Right lobe of liver (tissue), 6 donors: ENCODE measurements around the gene CABCOCO1. TPM values are rescaled to one million over a fixed set of nuclear protein-coding genes. Genes with fewer than 3 reads are reported as not detected.

Experiments used
- ATAC-seq, 4 donors: fragments of 200-7000 bp; cut with Tn5 transposase; one replicate each; pipeline ENCODE4 v1.9.1; 2020; ENCODE audit warnings: mild to moderate bottlenecking in 4 of 4, moderate library complexity in 4 of 4
- DNase-seq, 3 donors: peaks; one replicate each; pipeline ENCODE4 v3.0.0-alpha.2; 2020
- H3K27ac ChIP-seq, 3 donors: fragments of 200-600 bp; one replicate each; pipeline ENCODE4 v1.8.0; 2022
- H3K27me3 ChIP-seq, 2 donors: fragments of 200-600 bp; one replicate each; pipeline ENCODE4 v1.8.0; 2022
- H3K36me3 ChIP-seq, 4 donors: fragments of 200-600 bp; sonication (generic) in 1 of 4; one replicate each; pipeline versions ENCODE4 v1.5.1 to v1.8.0; 2017 to 2022; ENCODE audit warnings: control low read depth in 1 of 4
- H3K4me1 ChIP-seq, 4 donors: fragments of 200-600 bp; sonication (generic) in 1 of 4; one replicate each; pipeline versions ENCODE4 v1.5.1 to v1.8.0; 2017 to 2022; ENCODE audit warnings: control low read depth in 1 of 4
- H3K4me3 ChIP-seq, 3 donors: fragments of 200-600 bp; one replicate each; pipeline ENCODE4 v1.8.0; 2022
- H3K9me3 ChIP-seq, 4 donors: fragments of 200-600 bp; sonication (generic) in 1 of 4; one replicate each; pipeline versions ENCODE4 v1.5.1 to v1.8.0; 2017 to 2022; ENCODE audit warnings: control low read depth in 1 of 4
- CTCF ChIP-seq, 4 donors: fragments of 200-600 bp in 3 of 4; fragments of 450-650 bp in 1 of 4; IDR thresholded peaks; one replicate each; pipeline versions ENCODE4 v1.5.1 to v1.8.0; 2016 to 2022; ENCODE audit warnings: antibody characterized with exemption in 4 of 4, mild to moderate bottlenecking in 2 of 4
- POLR2A ChIP-seq: fragments of 450-650 bp; IDR thresholded peaks from one replicate; pipeline ENCODE4 v1.6.1; 2017; ENCODE audit warnings: antibody characterized with exemption, mild to moderate bottlenecking
- WGBS: methylation state at CpG from one replicate; pipeline ENCODE4 v1.1.6; 2018; ENCODE audit warnings: low coverage, low lambda C conversion rate; ENCODE audit not compliant: insufficient coverage; ENCODE audit errors: missing lambda C conversion rate; 5-methylcytosine and 5-hydroxymethylcytosine counted together
- intact Hi-C, 2 donors: fragments of 100-400 bp; cut with DNase I; formaldehyde crosslinking; loops; one replicate each; pipeline versions ENCODE4 v1.11.2 to v1.14.1; 2022
- total RNA-seq, 6 experiments: library from RNA; depleted of rRNA in 2 of 6; stranded (reverse); fragments of >200 nt in 2 of 6; fragmentation: NEBNext Ultra II Directional in 3 of 6; extraction: Animal tissue kit (Norgen Biotek cat#: 25700) in 3 of 6; gene quantifications; one replicate each; pipeline versions ENCODE4 v1.1.0 to v1.2.4, GENCODE V29; 2016 to 2023
- donor health status: DM: no; HTN: yes; CAD: no.
- donor health status: DM: no; HTN: no; CAD: no.
- donor health status: DM: no; HTN: no; CAD: no.
- donor health status: DM: no; HTN: yes; CAD: no.
- donor health status: DM: no; HTN: yes; CAD: no.

The CABCOCO1 gene
- total RNA-seq, 6 experiments from 2014 or later, result not detected

- no peak for ATAC-seq
- H3K9me3 ChIP-seq, result no peaks in the 10 kb centered on the region
- no peaks in the 10 kb centered on the region for H3K36me3 ChIP-seq
- no peak overlapping the region for H3K27ac ChIP-seq
- no peak for DNase-seq
- no peaks in the 10 kb centered on the region for H3K4me1 ChIP-seq
- H3K4me3 ChIP-seq, result no peak overlapping the region
- TF ChIP-seq POLR2A (no peak), CTCF (IDR thresholded peaks at IDR 0.05) (no peak)
- intact Hi-C loops, result no loop called here
- no peaks in the 10 kb centered on the region for H3K27me3 ChIP-seq
Measured at GRCh38 chr10:61778137-61778536, 115.4 kb downstream of the CABCOCO1 start.

GRCh38 chr10:61779276-61779675, 116.5 kb downstream of the CABCOCO1 start:
- no peak for TF ChIP-seq CTCF (IDR thresholded peaks at IDR 0.05)
- no peak for TF ChIP-seq POLR2A
- H3K36me3 ChIP-seq, result no peaks in the 10 kb centered on the region
- no peak overlapping the region for H3K27ac ChIP-seq
- H3K4me1 ChIP-seq, result no peaks in the 10 kb centered on the region
- ATAC-seq (no peak), DNase-seq (no peak)
- H3K4me3 ChIP-seq, result no peak overlapping the region
- no peaks in the 10 kb centered on the region for H3K9me3 ChIP-seq
- H3K27me3 ChIP-seq, result no peaks in the 10 kb centered on the region
- intact Hi-C loops, result no loop called here
- WGBS, result 63% methylated on average over 6 of the region's 6 CpGs

GRCh38 chr10:61779950-61780659, 117.4 kb downstream of the CABCOCO1 start:
- ATAC-seq (no peak), DNase-seq (peak in 1 of 3 donors; percentile 19)
- Histone ChIP-seq H3K27ac (no peak overlapping the region), H3K4me1 (no peaks in the 10 kb centered on the region), H3K9me3 (no peaks in the 10 kb centered on the region), H3K36me3 (no peaks in the 10 kb centered on the region), H3K27me3 (no peaks in the 10 kb centered on the region), H3K4me3 (no peak overlapping the region)
- WGBS, result 42% methylated on average over 7 of the region's 9 CpGs
- intact Hi-C loops, result no loop called here
- no peak for TF ChIP-seq POLR2A
- no peak for TF ChIP-seq CTCF (IDR thresholded peaks at IDR 0.05)

- intact Hi-C loops, result no loop called here
- Histone ChIP-seq H3K9me3 (no peaks in the 10 kb centered on the region), H3K4me1 (no peaks in the 10 kb centered on the region), H3K4me3 (no peak overlapping the region), H3K36me3 (no peaks in the 10 kb centered on the region), H3K27ac (no peak overlapping the region), H3K27me3 (no peaks in the 10 kb centered on the region)
- TF ChIP-seq CTCF (IDR thresholded peaks at IDR 0.05), result no peak
- no peak for TF ChIP-seq POLR2A
- DNase-seq (no peak), ATAC-seq (no peak)
Measured at GRCh38 chr10:61780732-61781131, 118.0 kb downstream of the CABCOCO1 start.

GRCh38 chr10:61781969-61782403, 119.3 kb downstream of the CABCOCO1 start:
- Histone ChIP-seq H3K4me1 (no peaks in the 10 kb centered on the region), H3K9me3 (no peaks in the 10 kb centered on the region), H3K27me3 (no peaks in the 10 kb centered on the region), H3K36me3 (no peaks in the 10 kb centered on the region), H3K4me3 (no peak overlapping the region), H3K27ac (no peak overlapping the region)
- no peak for DNase-seq
- ATAC-seq, result no peak
- intact Hi-C loops, result no loop called here
- TF ChIP-seq CTCF (IDR thresholded peaks at IDR 0.05) (no peak), POLR2A (no peak)
